NK-92 treated with Interleukin-12 subunit alpha and Interleukin-12 subunit beta, amount 100 ng/mL, for 24 hours (cell line): Measurements from ENCODE around the gene IRF2.
"Not testable (repeated sequence)": the region's sequence is repeated elsewhere in the genome, so short reads cannot be mapped to it uniquely, and the experiment has no call there.

Experiments used
- DNase-seq: peaks from one replicate; lab custom pipeline; 2025; lab: John Stamatoyannopoulos, UW

Gene IRF2

GRCh38 chr4:184346682-184347081 lies 127.7 kb downstream of the IRF2 start:
- DNase-seq = no peak

GRCh38 chr4:184346273-184346672 lies 128.1 kb downstream of the IRF2 start:
- not testable (repeated sequence) for DNase-seq

GRCh38 chr4:184345573-184345922 lies 128.8 kb downstream of the IRF2 start:
- no peak for DNase-seq

GRCh38 chr4:184344899-184345572 lies 129.3 kb downstream of the IRF2 start:
- no peak for DNase-seq

GRCh38 chr4:184344435-184344834 lies 129.9 kb downstream of the IRF2 start:
- no peak for DNase-seq

GRCh38 chr4:184343502-184344177 lies 130.7 kb downstream of the IRF2 start:
- DNase-seq = no peak

GRCh38 chr4:184342857-184343237 lies 131.5 kb downstream of the IRF2 start:
- DNase-seq = not testable (repeated sequence)

GRCh38 chr4:184342167-184342856 lies 132.0 kb downstream of the IRF2 start:
- no peak for DNase-seq

- DNase-seq = not testable (repeated sequence)
Measured at GRCh38 chr4:184339398-184340193, 134.8 kb downstream of the IRF2 start.

GRCh38 chr4:184337907-184338306 lies 136.4 kb downstream of the IRF2 start:
- no peak for DNase-seq
